DMS153 (cell line): Measurements from ENCODE around the gene ADGRG3.
A peak's percentile ranks its signal among the peaks of the same experiment; 100 is the strongest.
"Not testable (repeated sequence)": the region's sequence is repeated elsewhere in the genome, so short reads cannot be mapped to it uniquely, and the experiment has no call there.

Experiments used
- DNase-seq: peaks from one replicate; lab custom pipeline; 2025; lab: John Stamatoyannopoulos, UW

The ADGRG3 gene

GRCh38 chr16:57721356-57722209, 53.5 kb downstream of the ADGRG3 start:
- no peak for DNase-seq

- DNase-seq = no peak
Measured at GRCh38 chr16:57722210-57722499, 54.0 kb downstream of the ADGRG3 start.

- no peak for DNase-seq
Measured at GRCh38 chr16:57722651-57723050, 54.5 kb downstream of the ADGRG3 start.

GRCh38 chr16:57723170-57723569, 55.1 kb downstream of the ADGRG3 start:
- DNase-seq = no peak

- DNase-seq = no peak
Measured at GRCh38 chr16:57724531-57724930, 56.4 kb downstream of the ADGRG3 start.

- no peak for DNase-seq
Measured at GRCh38 chr16:57725151-57725550, 57.0 kb downstream of the ADGRG3 start.

GRCh38 chr16:57725554-57725953, 57.4 kb downstream of the ADGRG3 start:
- no peak for DNase-seq

- no peak for DNase-seq
Measured at GRCh38 chr16:57725976-57726375, 57.9 kb downstream of the ADGRG3 start.

GRCh38 chr16:57726433-57726947, 58.4 kb downstream of the ADGRG3 start:
- no peak for DNase-seq

GRCh38 chr16:57727610-57728009, 59.5 kb downstream of the ADGRG3 start:
- no peak for DNase-seq

- DNase-seq = no peak
Measured at GRCh38 chr16:57728336-57729181, 60.5 kb downstream of the ADGRG3 start.

- DNase-seq = no peak
Measured at GRCh38 chr16:57729182-57729484, 61.0 kb downstream of the ADGRG3 start.

GRCh38 chr16:57729852-57730251, 61.7 kb downstream of the ADGRG3 start:
- not testable (repeated sequence) for DNase-seq

- DNase-seq = peak; percentile 1
Measured at GRCh38 chr16:57730771-57731730, 62.9 kb downstream of the ADGRG3 start.

- DNase-seq = no peak
Measured at GRCh38 chr16:57732037-57732436, 63.9 kb downstream of the ADGRG3 start.

GRCh38 chr16:57732714-57733113, 64.6 kb downstream of the ADGRG3 start:
- no peak for DNase-seq

GRCh38 chr16:57734308-57734924, 66.3 kb downstream of the ADGRG3 start:
- DNase-seq = no peak

- DNase-seq = peak; percentile 100
Measured at GRCh38 chr16:57734925-57735754, 67.0 kb downstream of the ADGRG3 start.

GRCh38 chr16:57735755-57736418, 67.8 kb downstream of the ADGRG3 start, which contains the start of gene KATNB1:
Gene KATNB1, plus strand, starts transcription at chr16:57735770. Its CDS starts 1,474 bp downstream, at chr16:57737244.
- no peak for DNase-seq
